DMS79 (cell line): ENCODE measurements around the gene MSH6.
"Not testable (repeated sequence)": the region's sequence is repeated elsewhere in the genome, so short reads cannot be mapped to it uniquely, and the experiment has no call there.

Source experiments
- DNase-seq: peaks from one replicate; lab custom pipeline; 2025; lab: John Stamatoyannopoulos, UW

MSH6 gene

GRCh38 chr2:47844162-47844561, 61.2 kb downstream of the MSH6 start:
- no peak for DNase-seq

- no peak for DNase-seq
Observed at GRCh38 chr2:47849368-47849767, 66.4 kb downstream of the MSH6 start.

GRCh38 chr2:47850198-47850597, 67.3 kb downstream of the MSH6 start:
- no peak for DNase-seq

- DNase-seq: not testable (repeated sequence)
Observed at GRCh38 chr2:47853067-47853777, 70.3 kb downstream of the MSH6 start.
